HG02970 (cell line): ENCODE data around the gene SMC6.

Source experiments
- ATAC-seq: cut with Tn5 transposase; IDR thresholded peaks from one replicate; pipeline ENCODE4 v1.9.1; 2021; ENCODE audit warnings: mild to moderate bottlenecking, moderate library complexity, moderate number of reproducible peaks; ENCODE audit not compliant: unreplicated experiment, low FRiP score

Gene SMC6

GRCh38 chr2:17620841-17621240 is 132.8 kb downstream of the SMC6 start:
- no peak for ATAC-seq

DNA sequence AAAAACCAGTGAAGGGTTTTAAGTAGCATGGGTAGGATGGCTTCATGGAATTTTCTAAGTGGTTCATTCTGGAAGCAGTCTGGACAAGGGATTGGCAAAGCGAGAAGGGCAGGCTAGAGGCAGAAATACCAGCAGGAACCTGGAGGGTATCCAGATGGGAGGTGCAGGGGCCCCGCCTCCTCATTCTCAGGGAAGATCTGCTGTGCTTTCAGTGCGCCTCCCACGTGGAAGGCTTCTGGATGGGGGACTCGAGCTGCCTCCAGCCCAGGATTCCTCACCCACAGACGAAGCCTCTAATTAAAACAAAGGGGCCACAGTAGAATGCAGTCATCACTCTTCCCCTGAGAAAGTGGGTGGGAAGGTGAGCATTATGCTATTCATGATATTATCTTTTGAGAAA is 133.3 kb downstream of the SMC6 start:
- no peak for ATAC-seq

GRCh38 chr2:17617955-17618354 is 135.7 kb downstream of the SMC6 start:
- no peak for ATAC-seq

DNA sequence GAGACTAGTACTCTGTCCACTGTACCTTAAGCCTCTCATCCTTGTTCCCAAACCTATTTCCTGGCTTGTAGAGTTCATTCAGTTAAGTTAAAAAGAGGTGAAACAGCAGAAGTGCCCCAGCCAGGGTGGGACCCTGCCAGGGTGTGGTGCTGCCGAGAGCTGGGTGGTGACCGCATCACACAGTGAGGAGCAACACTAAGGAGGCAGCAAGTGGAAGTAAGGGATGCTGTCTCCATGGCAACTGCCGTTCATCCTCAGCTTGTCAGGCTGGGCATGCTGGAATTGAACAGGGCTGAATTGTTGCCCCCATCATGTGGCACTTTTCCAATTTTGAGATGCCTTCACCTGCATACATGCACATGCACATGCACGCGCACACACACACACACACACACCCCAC is 136.1 kb downstream of the SMC6 start:
- ATAC-seq: no peak

- no peak for ATAC-seq
Observed at GRCh38 chr2:17616405-17616804, 137.2 kb downstream of the SMC6 start.

DNA sequence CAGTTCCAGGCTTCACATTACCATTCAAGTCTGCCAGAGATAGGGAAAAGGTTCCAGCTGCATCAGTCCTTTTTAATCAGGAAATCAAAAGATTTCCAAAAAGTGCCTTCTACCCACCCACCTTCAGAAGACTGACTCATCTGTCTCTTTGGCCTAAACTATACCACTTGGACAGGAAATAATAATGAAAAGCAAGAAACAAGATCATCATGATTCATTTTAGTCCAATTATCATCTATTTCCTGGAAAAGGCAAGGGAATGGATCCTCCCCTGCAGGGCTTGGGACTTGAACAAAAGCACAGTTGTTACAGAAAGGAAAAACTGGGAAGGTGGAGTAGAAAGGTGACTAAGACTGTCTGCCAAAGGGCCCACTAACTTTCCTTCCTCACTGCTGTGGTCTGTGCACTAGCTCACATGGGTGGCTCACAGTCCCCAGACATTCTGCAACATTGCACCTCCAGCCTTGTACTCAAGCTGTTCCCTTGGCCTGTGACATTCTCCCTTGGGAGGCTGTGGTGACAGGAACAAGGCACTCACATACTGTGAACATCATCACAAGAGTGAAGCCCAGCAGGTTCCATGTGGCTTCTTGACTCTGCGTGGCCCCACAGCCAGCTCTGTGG is 137.8 kb downstream of the SMC6 start:
- ATAC-seq: no peak

DNA sequence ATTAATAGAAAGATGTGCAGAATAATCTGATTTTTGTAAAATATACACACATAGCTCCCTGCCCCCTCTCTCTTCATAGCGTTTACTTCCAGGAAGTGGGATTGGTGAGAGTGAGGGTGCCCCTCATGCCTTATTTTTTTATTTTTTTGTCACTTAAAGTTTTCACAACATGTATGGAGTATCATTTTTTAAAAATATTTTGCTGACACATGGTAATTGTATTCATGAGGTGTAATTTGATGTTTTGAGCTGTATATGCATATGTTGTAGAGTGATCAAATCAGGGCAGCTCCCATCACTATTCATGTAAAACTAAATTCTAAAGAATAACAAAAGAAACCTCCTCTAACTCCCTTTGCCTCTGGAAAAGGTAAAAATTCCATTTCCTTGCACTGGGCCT is 138.5 kb downstream of the SMC6 start:
- ATAC-seq: no peak

GRCh38 chr2:17614174-17614930 is 139.3 kb downstream of the SMC6 start:
- ATAC-seq: no peak
